IMR-90 (cell line): ENCODE results near the gene LMX1A. TPM values are rescaled to one million over a fixed set of nuclear protein-coding genes. Genes with fewer than 3 reads are reported as not detected.

ENCODE experiments used
- ATAC-seq: fragments of 200-7000 bp; cut with Tn5 transposase; 2 replicates; pipeline ENCODE4 v1.9.1; 2020; ENCODE audit warnings: low read depth, mild to moderate bottlenecking, moderate library complexity
- BruUV-seq: library from RNA; stranded (reverse); fragments of 400-500 nt; replicated peaks from 2 replicates; lab custom pipeline; 2021; lab: Mats Ljungman, UMichigan
- CTCF ChIA-PET: fragments of 300-600 bp; formaldehyde crosslinking; extraction: SDS; loops from one replicate; lab custom pipeline; 2021; ENCODE audit warnings: antibody characterized with exemption; lab: Yijun Ruan, JAX
- POLR2A ChIA-PET: fragments of 300-600 bp; sonication (Branson Sonifier 250); formaldehyde crosslinking; loops from one replicate; lab custom pipeline; 2022; ENCODE audit warnings: antibody characterized with exemption; ENCODE audit not compliant: unreplicated experiment; lab: Charles Lee
- DNase-seq: peaks from one replicate; pipeline ENCODE4 v3.0.0; 2013
- H2AFZ ChIP-seq: replicated peaks from 2 replicates; pipeline ENCODE3; 2013; ENCODE audit warnings: low read length, mild to moderate bottlenecking; ENCODE audit not compliant: poor library complexity
- H2AK5ac ChIP-seq: 2 replicates; pipeline ENCODE4 v1.6.1; 2013; ENCODE audit warnings: low read depth, low read length, inconsistent platforms
- H2AK9ac ChIP-seq: replicated peaks from 2 replicates; pipeline ENCODE3; 2013; ENCODE audit warnings: mild to moderate bottlenecking, low read depth, low read length, moderate library complexity; ENCODE audit not compliant: poor library complexity
- H2BK120ac ChIP-seq: 2 replicates; pipeline ENCODE4 v1.6.1; 2013; ENCODE audit warnings: low read depth, low read length, inconsistent platforms
- H2BK15ac ChIP-seq: 3 replicates; pipeline ENCODE4 v1.6.1; 2013; ENCODE audit warnings: low read depth, low read length, inconsistent platforms
- H2BK20ac ChIP-seq: 2 replicates; pipeline ENCODE4 v1.6.1; 2013; ENCODE audit warnings: low read depth, mild to moderate bottlenecking, inconsistent platforms, low read length, moderate library complexity
- H2BK5ac ChIP-seq: 2 replicates; pipeline ENCODE4 v1.6.1; 2013; ENCODE audit warnings: mild to moderate bottlenecking, low read depth, low read length, inconsistent platforms; ENCODE audit not compliant: poor library complexity, severe bottlenecking
- H3K14ac ChIP-seq: replicated peaks from 2 replicates; pipeline ENCODE4 v1.6.1; 2013; ENCODE audit warnings: low read depth, low read length, inconsistent platforms
- H3K18ac ChIP-seq: 2 replicates; pipeline ENCODE4 v1.6.1; 2013; ENCODE audit warnings: low read depth, low read length, control low read depth
- H3K23ac ChIP-seq: 2 replicates; pipeline ENCODE4 v1.6.1; 2013; ENCODE audit warnings: low read depth, low read length, inconsistent platforms
- H3K27ac ChIP-seq: 2 replicates; pipeline ENCODE4 v1.5.1; 2013; ENCODE audit warnings: mild to moderate bottlenecking, control low read depth, low read length; ENCODE audit not compliant: insufficient read depth
- H3K27me3 ChIP-seq: 2 replicates; pipeline ENCODE4 v1.6.1; 2013; ENCODE audit warnings: low read length; ENCODE audit not compliant: control insufficient read depth, insufficient read depth
- H3K36me3 ChIP-seq: 2 replicates; pipeline ENCODE4 v1.6.1; 2013; ENCODE audit warnings: low read length, mixed read lengths; ENCODE audit not compliant: control insufficient read depth, insufficient read depth
- H3K4ac ChIP-seq: 2 replicates; pipeline ENCODE4 v1.6.1; 2013; ENCODE audit warnings: low read depth, low read length, inconsistent platforms
- H3K4me1 ChIP-seq: 2 replicates; pipeline ENCODE4 v1.6.1; 2013; ENCODE audit warnings: low read length, mixed read lengths; ENCODE audit not compliant: control insufficient read depth, insufficient read depth
- H3K4me2 ChIP-seq: 2 replicates; pipeline ENCODE4 v1.6.1; 2013; ENCODE audit warnings: low read depth, mild to moderate bottlenecking, control low read depth, low read length, moderate library complexity
- H3K4me3 ChIP-seq: 2 replicates; pipeline ENCODE4 v1.5.1; 2013; ENCODE audit warnings: low read depth, mild to moderate bottlenecking, control low read depth, low read length, moderate library complexity; ENCODE audit not compliant: insufficient read depth
- H3K56ac ChIP-seq: 2 replicates; pipeline ENCODE4 v1.6.1; 2013; ENCODE audit warnings: low read length, inconsistent platforms; ENCODE audit not compliant: insufficient read depth; ENCODE audit errors: extremely low read depth
- H3K79me1 ChIP-seq, 2 experiments: 2 replicates each; pipeline ENCODE4 v1.6.1; 2013; ENCODE audit warnings: low read length in 2 of 2, inconsistent platforms in 1 of 2, low read depth in 1 of 2
- H3K9ac ChIP-seq: 2 replicates; pipeline ENCODE4 v1.6.1; 2013; ENCODE audit warnings: low read depth, low read length, control low read depth
- H3K9me1 ChIP-seq: 2 replicates; pipeline ENCODE4 v1.6.1; 2013; ENCODE audit warnings: low read length, inconsistent platforms; ENCODE audit not compliant: insufficient read depth
- H3K9me3 ChIP-seq: 2 replicates; pipeline ENCODE4 v1.6.1; 2013; ENCODE audit warnings: low read length; ENCODE audit not compliant: control insufficient read depth, insufficient read depth
- H4K20me1 ChIP-seq: 2 replicates; pipeline ENCODE4 v1.6.1; 2013; ENCODE audit warnings: low read length, inconsistent platforms; ENCODE audit not compliant: insufficient read depth
- H4K5ac ChIP-seq: 2 replicates; pipeline ENCODE4 v1.6.1; 2013; ENCODE audit warnings: mild to moderate bottlenecking, low read depth, low read length, control low read depth
- H4K8ac ChIP-seq, 2 experiments: 2 replicates each; pipeline ENCODE4 v1.6.1; 2013; ENCODE audit warnings: low read depth in 2 of 2, low read length in 2 of 2, control low read depth in 1 of 2, inconsistent platforms in 1 of 2
- H4K91ac ChIP-seq: 2 replicates; pipeline ENCODE4 v1.6.1; 2013; ENCODE audit warnings: low read depth, low read length, inconsistent platforms; ENCODE audit not compliant: insufficient read depth
- BHLHE40 ChIP-seq: fragments of 150-350 bp; IDR thresholded peaks from 2 replicates; pipeline ENCODE4 v1.6.1; 2016; ENCODE audit warnings: mild to moderate bottlenecking, low read depth, low read length
- CEBPB ChIP-seq: IDR thresholded peaks from 2 replicates; pipeline ENCODE4 v1.6.1; 2012; ENCODE audit warnings: low read depth, low read length, improper control_type of control experiment
- CHD1 ChIP-seq: IDR thresholded peaks from 2 replicates; pipeline ENCODE4 v1.6.1; 2012; ENCODE audit warnings: low read depth, low read length, improper control_type of control experiment
- CTCF ChIP-seq: conservative IDR thresholded peaks from 2 replicates; pipeline ENCODE4 v1.5.1; 2012; ENCODE audit warnings: mild to moderate bottlenecking, low read depth, low read length, improper control_type of control experiment
- ELK1 ChIP-seq: fragments of 150-350 bp; IDR thresholded peaks from 2 replicates; pipeline ENCODE4 v1.6.1; 2016; ENCODE audit warnings: low read depth, mild to moderate bottlenecking, low read length, moderate library complexity, borderline replicate concordance
- FOS ChIP-seq: fragments of 150-350 bp; IDR thresholded peaks from 2 replicates; pipeline ENCODE4 v1.6.1; 2016; ENCODE audit warnings: low read depth, low read length
- MAFK ChIP-seq: IDR thresholded peaks from 2 replicates; pipeline ENCODE4 v1.6.1; 2012; ENCODE audit warnings: low read depth, low read length, improper control_type of control experiment
- MAZ ChIP-seq: IDR thresholded peaks from 2 replicates; pipeline ENCODE4 v1.6.1; 2012; ENCODE audit warnings: low read depth, mild to moderate bottlenecking, low read length, improper control_type of control experiment, moderate library complexity, borderline replicate concordance
- MXI1 ChIP-seq: IDR thresholded peaks from 2 replicates; pipeline ENCODE4 v1.6.1; 2012; ENCODE audit warnings: low read depth, mild to moderate bottlenecking, low read length, moderate library complexity, borderline replicate concordance
- NFE2L2 ChIP-seq: fragments of 150-350 bp; IDR thresholded peaks from 2 replicates; pipeline ENCODE4 v1.6.1; 2016; ENCODE audit warnings: low read depth, mild to moderate bottlenecking, low read length
- POLR2A ChIP-seq: IDR thresholded peaks from 2 replicates; pipeline ENCODE4 v1.6.1; 2012; ENCODE audit warnings: mild to moderate bottlenecking, low read depth, low read length
- RAD21 ChIP-seq: IDR thresholded peaks from 2 replicates; pipeline ENCODE4 v1.6.1; 2012; ENCODE audit warnings: low read length, improper control_type of control experiment
- RCOR1 ChIP-seq: IDR thresholded peaks from 2 replicates; pipeline ENCODE4 v1.6.1; 2012; ENCODE audit warnings: mild to moderate bottlenecking, low read length, improper control_type of control experiment; ENCODE audit not compliant: insufficient replicate concordance
- RFX5 ChIP-seq: IDR thresholded peaks from 2 replicates; pipeline ENCODE4 v1.8.0; 2012; ENCODE audit warnings: low read depth, mild to moderate bottlenecking, low read length, moderate library complexity
- SMC3 ChIP-seq: fragments of 150-350 bp; IDR thresholded peaks from 2 replicates; pipeline ENCODE4 v1.6.1; 2016; ENCODE audit warnings: low read depth, mild to moderate bottlenecking, antibody characterized with exemption, low read length, moderate library complexity
- WGBS, 2 experiments: methylation state at CpG; one replicate each; pipeline versions ENCODE4 v1.1.5 to v1.1.7; 2013; ENCODE audit warnings: missing lambda C conversion rate in 2 of 2; ENCODE audit not compliant: insufficient read length in 1 of 2; ENCODE audit errors: extremely low coverage in 2 of 2; 5-methylcytosine and 5-hydroxymethylcytosine counted together
- dilution Hi-C: fragments of 300-500 bp; cut with HindIII; formaldehyde crosslinking; loops from one replicate; pipeline ENCODE4 v1.14.3; 2018; ENCODE audit warnings: low sequenced_read_pairs; ENCODE audit not compliant: unreplicated experiment
- in situ Hi-C: fragments of 300-500 bp; cut with MboI; formaldehyde crosslinking; loops from 3 replicates; pipeline ENCODE4 v1.14.3; 2019; ENCODE audit warnings: low sequenced_read_pairs, inconsistent platforms, mixed read lengths
- intact Hi-C: fragments of 100-400 bp; cut with micrococcal nuclease; formaldehyde crosslinking; loops from 2 replicates; pipeline ENCODE4 v1.10.0; 2022
- polyA plus RNA-seq, 3 experiments: library from polyadenylated mRNA; depleted of rRNA; stranded (reverse); fragments of >200 nt; gene quantifications; 2 replicates each; pipeline ENCODE4 v1.2.3, GENCODE V29; 2012; ENCODE audit warnings: low replicate concordance in 1 of 3
- total RNA-seq: library from RNA; depleted of rRNA; stranded (reverse); fragments of >200 nt; gene quantifications from 2 replicates; pipeline ENCODE4 v1.2.3, GENCODE V29; 2012
- TF ChIP-seq, protein P1 (sequence below): fragments of 150-350 bp; IDR thresholded peaks from 2 replicates; pipeline ENCODE4 v1.6.1; 2017; ENCODE audit warnings: mild to moderate bottlenecking, antibody characterized with exemption, low read length, low read depth

Gene LMX1A
- total and polyA plus RNA-seq, 2 of the 4 experiments (the other 2 are of a cell fraction) = not detected

DNA sequence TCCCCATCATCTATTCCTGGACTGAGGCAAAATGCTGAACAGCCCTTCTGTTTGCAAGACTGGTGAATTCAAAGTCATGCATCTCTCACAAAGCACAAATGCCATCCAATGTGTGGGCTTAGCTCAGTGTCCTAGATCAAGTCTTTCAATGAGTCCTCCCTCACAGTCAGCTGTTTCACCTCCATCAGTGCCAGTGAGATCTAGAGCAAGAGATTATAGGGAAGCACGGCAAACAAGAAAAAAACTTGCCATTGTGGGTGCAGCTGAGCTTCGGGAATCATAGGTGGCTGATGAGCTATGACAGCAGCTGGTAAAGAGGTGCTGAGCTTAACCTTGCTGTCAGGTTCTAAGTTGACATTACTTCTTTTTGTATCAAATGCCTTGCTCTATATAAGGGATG lies 130.2 kb downstream of the LMX1A start:
- ChIA-PET CTCF (no interaction called here), POLR2A (no interaction called here)
- no peak overlapping the region for H2BK5ac ChIP-seq
- no TSS peak for BruUV-seq
- no peak overlapping the region for H4K5ac ChIP-seq
- no peak overlapping the region for H2AK5ac ChIP-seq
- dilution Hi-C loops = no loop called here
- no peaks in the 10 kb centered on the region for H3K36me3 ChIP-seq
- TF ChIP-seq RAD21 (no peak), BHLHE40 (no peak), MAZ (no peak), FOS (no peak), CTCF (no peak), RCOR1 (no peak), CHD1 (no peak), MXI1 (no peak), RFX5 (no peak), CEBPB (no peak), NFE2L2 (no peak), SMC3 (no peak), POLR2A (no peak), ELK1 (no peak), MAFK (no peak)
- TF ChIP-seq, protein P1, sequence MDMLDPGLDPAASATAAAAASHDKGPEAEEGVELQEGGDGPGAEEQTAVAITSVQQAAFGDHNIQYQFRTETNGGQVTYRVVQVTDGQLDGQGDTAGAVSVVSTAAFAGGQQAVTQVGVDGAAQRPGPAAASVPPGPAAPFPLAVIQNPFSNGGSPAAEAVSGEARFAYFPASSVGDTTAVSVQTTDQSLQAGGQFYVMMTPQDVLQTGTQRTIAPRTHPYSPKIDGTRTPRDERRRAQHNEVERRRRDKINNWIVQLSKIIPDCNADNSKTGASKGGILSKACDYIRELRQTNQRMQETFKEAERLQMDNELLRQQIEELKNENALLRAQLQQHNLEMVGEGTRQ = no peak
- no peaks in the 10 kb centered on the region for H3K4me1 ChIP-seq
- no peaks in the 10 kb centered on the region for H4K20me1 ChIP-seq
- no peak overlapping the region for H3K18ac ChIP-seq
- DNase-seq (no peak), ATAC-seq (no peak)
- H3K27ac ChIP-seq = no peak overlapping the region
- no peak overlapping the region for H2BK15ac ChIP-seq
- intact Hi-C loops = no loop called here
- H3K23ac ChIP-seq = no peak overlapping the region
- no CpG with 5 or more reads among the region's 2 CpGs for WGBS, 2 experiments
- no peak overlapping the region for H2BK120ac ChIP-seq
- H3K4me2 ChIP-seq = no peak overlapping the region
- no peak overlapping the region for H2BK20ac ChIP-seq
- H4K91ac ChIP-seq = no peak overlapping the region
- no peak overlapping the region for H3K9ac ChIP-seq
- H3K56ac ChIP-seq = no peak overlapping the region
- no peak overlapping the region for H3K4ac ChIP-seq
- H3K4me3 ChIP-seq = no peak overlapping the region
- no peaks in the 10 kb centered on the region for H3K9me1 ChIP-seq
- no peaks in the 10 kb centered on the region for H3K79me1 ChIP-seq
- in situ Hi-C loops = no loop called here
- no peaks in the 10 kb centered on the region for H3K9me3 ChIP-seq
- no peaks in the 10 kb centered on the region for H3K27me3 ChIP-seq
- no peak overlapping the region for H4K8ac ChIP-seq
- H3K14ac ChIP-seq = no peak overlapping the region
- H2AK9ac ChIP-seq = no peak overlapping the region
- H2AFZ ChIP-seq = no peak overlapping the region
